ENCODE measurements around the gene PFDN2. TPM values are rescaled to one million over a fixed set of nuclear protein-coding genes. Genes with fewer than 3 reads are reported as not detected.

PFDN2 gene
- 2.0 and 4.3 TPM in 2 replicates for total RNA-seq (2013; cell fraction: nucleolus; rRNA removed)
- total RNA-seq (2014; rRNA removed), result 52.1 and 52.3 TPM in 2 replicates
- 44.0 and 54.3 TPM in 2 replicates for total RNA-seq (2014; rRNA removed; fragmentation: Illumina TruSeq; extraction: Trizol)
- total RNA-seq (2021), result 76.8 and 81.8 TPM in 2 replicates
- polyA plus RNA-seq (2011; ENCODE audit: low read depth), result 45.1 TPM
- 111 and 127 TPM in 2 replicates for polyA plus RNA-seq (2011; rRNA removed)
- polyA plus RNA-seq (2011; cell fraction: cytosol; rRNA removed), result 103 and 106 TPM in 2 replicates
- 34.5 and 52.5 TPM in 2 replicates for polyA plus RNA-seq (2011; cell fraction: nucleus; rRNA removed)
- 82.6 and 88.2 TPM in 2 replicates for polyA plus RNA-seq (2012)
- polyA plus RNA-seq (2014; fragmentation: Illumina TruSeq; extraction: Trizol), result 63.2 and 84.1 TPM in 2 replicates
- polyA plus RNA-seq (2014; fragmentation: Nextera tagmentation; extraction: Ambion mirVana), result 10 to 100 TPM; 30.0 to 59.6 TPM
- polyA plus RNA-seq (2014; rRNA removed), result 102 and 117 TPM in 2 replicates
- polyA plus RNA-seq (2016; fragmentation: Nextera tagmentation; extraction: Ambion mirVana), result 100 to 1,000 TPM; 136 to 141 TPM
- 24.8 and 34.2 TPM in 2 replicates for polyA minus RNA-seq (2011; rRNA and poly(A)+ RNA removed)
- polyA minus RNA-seq (2011; cell fraction: cytosol; rRNA and poly(A)+ RNA removed), result 14.4 and 21.2 TPM in 2 replicates
- polyA minus RNA-seq (2011; cell fraction: nucleus; rRNA and poly(A)+ RNA removed), result 2.9 and 8.3 TPM in 2 replicates
- percentile 89 among the genes with signal in this experiment for Bru-seq, nascent RNA
- percentile 86 among the genes with signal in this experiment for BruChase-seq, experiment 1, labeled RNA remaining after a 6-hour chase
- percentile 83 among the genes with signal in this experiment for BruChase-seq, experiment 2, labeled RNA remaining after a 2-hour chase
- long read RNA-seq, experiment 1, transcript PFDN2-201 (4 exons, 677 nt), result major isoform, 55 of 60 reads
- long read RNA-seq, experiment 1, partial matches to known transcripts, result 1 of 60 reads
- long read RNA-seq, experiment 1, other reads (novel, unspliced or antisense), result 4 of 60 reads
- long read RNA-seq, experiment 2, transcript PFDN2-201 (4 exons, 677 nt), result major isoform, 96 of 100 reads
- long read RNA-seq, experiment 2, partial matches to known transcripts, result 2 of 100 reads
- long read RNA-seq, experiment 2, other reads (novel, unspliced or antisense), result 1 of 100 reads

- Histone ChIP-seq H3K27me3 (replicated peaks in 1 of 2; ENCODE audit: control insufficient read depth in 2 of 2, insufficient read depth in 2 of 2, low read length in 1 of 2) (no peaks in the 10 kb centered on the region), H4K20me1 (ENCODE audit: control insufficient read depth, insufficient read depth) (no peaks in the 10 kb centered on the region), H3K9ac (ENCODE audit: control insufficient read depth, insufficient read depth, low read length) (peak within 1 kb of the TSS; percentile 89), H3K4me3 (peak within 1 kb of the TSS; percentile 74), H3K4me1 (ENCODE audit: control insufficient read depth, insufficient read depth, low read length) (peaks cover 19% of the 10 kb centered on the region), H2AFZ (ENCODE audit: control insufficient read depth, low read depth, low read length) (peak within 1 kb of the TSS; percentile 73), H3K9me3 (replicated peaks; ENCODE audit: control insufficient read depth, insufficient read depth, low read length) (no peaks in the 10 kb centered on the region), H3K36me3 (ENCODE audit: control insufficient read depth in 2 of 2, insufficient read depth in 2 of 2, low read length in 1 of 2) (peaks cover 9 to 12% of the 10 kb centered on the region in 2 experiments; a peak in 3 of 4 replicates), H3K79me2 (ENCODE audit: control insufficient read depth, insufficient read depth, low read length) (peaks cover 63% of the 10 kb centered on the region), H3K27ac (ENCODE audit: control insufficient read depth, insufficient read depth) (peak within 1 kb of the TSS; percentile 90), H3K4me2 (ENCODE audit: control insufficient read depth, insufficient read depth) (peak within 1 kb of the TSS; percentile 70)
- DNase-seq (ENCODE audit: low read depth, low spot score) (peak; percentile 38), ATAC-seq (peak; percentile 87), FAIRE-seq (peak; percentile 98)
- intact Hi-C loops (cut with micrococcal nuclease; ENCODE audit: unreplicated experiment) (loop anchor here (5.0 kb wide), 1 partner anchor 71 kb away; the partner anchor contains the start of gene USF1), in situ Hi-C loops (cut with MboI) (no loop called here)
- SMC1A ChIA-PET (ENCODE audit: uncharacterized antibody, unreplicated experiment), result interaction anchor here (0.6 to 1.7 kb wide), 16 partner anchors 10 to 627 kb away, joined by 3 to 5 read pairs (median 3); partner anchors contain the start of genes ARHGAP30 and DEDD
- RAD21 ChIA-PET (ENCODE audit: unreplicated experiment), result interaction anchor here (0.8 to 1.7 kb wide), 7 partner anchors 14 to 72 kb away, joined by 3 to 8 read pairs (median 5); partner anchors contain the start of genes DEDD, PPOX and USF1
- no TSS peak for BruUV-seq (replicated peaks)
- POLR2A ChIA-PET, result interaction anchor here (0.6 to 3.1 kb wide), 10 partner anchors 11 to 76 kb away, joined by 3 to 24 read pairs (median 4); partner anchors contain the start of genes ARHGAP30 and DEDD
- CTCF ChIA-PET, result interaction anchor here (1.0 to 1.9 kb wide), 11 partner anchors 13 to 53 kb away, joined by 3 to 8 read pairs (median 4); partner anchors contain the start of genes DEDD and KLHDC9
- under 1% methylated on average over 57 of the region's 58 CpGs for WGBS (ENCODE audit: insufficient coverage, insufficient replicate concordance, low lambda C conversion rate, missing lambda C conversion rate)
- TF ChIP-seq MTA3 (IDR thresholded peaks at IDR 0.05; ENCODE audit: borderline replicate concordance, low read length) (no peak), GABPA (IDR thresholded peaks at IDR 0.05; ENCODE audit: low read depth) (peak; percentile 86), MYC (IDR thresholded peaks at IDR 0.05; ENCODE audit: insufficient read depth, insufficient read length, insufficient replicate concordance, low read length, severe bottlenecking) (peak; percentile 39), CBX3 (IDR thresholded peaks at IDR 0.05; ENCODE audit: borderline replicate concordance, low read depth) (no peak), CREM (IDR thresholded peaks at IDR 0.05; ENCODE audit: low read depth) (peak; percentile 90), BRCA1 (IDR thresholded peaks at IDR 0.05; ENCODE audit: low read depth, low read length) (no peak), BACH1 (IDR thresholded peaks at IDR 0.05; ENCODE audit: borderline replicate concordance) (peak; percentile 59; the same call in 1 of the 2 replicates), NFYA (IDR thresholded peaks at IDR 0.05; ENCODE audit: borderline replicate concordance, low read depth, low read length) (no peak), EGR1 (IDR thresholded peaks at IDR 0.05; ENCODE audit: borderline replicate concordance in 1 of 2, low read depth in 2 of 2, low read length in 2 of 2) (peak in 1 of 2 experiments; percentile 92; a peak in 2 of 3 replicates), POU2F2 (IDR thresholded peaks at IDR 0.05; ENCODE audit: borderline replicate concordance, low read depth, low read length) (no peak; the same call in 2 of the 3 replicates), SMAD5 (IDR thresholded peaks at IDR 0.05; ENCODE audit: low read depth) (0 out of 2 replicates have a peak, but pooled peaks have one; percentile 59)
- TF ChIP-seq, protein P1, sequence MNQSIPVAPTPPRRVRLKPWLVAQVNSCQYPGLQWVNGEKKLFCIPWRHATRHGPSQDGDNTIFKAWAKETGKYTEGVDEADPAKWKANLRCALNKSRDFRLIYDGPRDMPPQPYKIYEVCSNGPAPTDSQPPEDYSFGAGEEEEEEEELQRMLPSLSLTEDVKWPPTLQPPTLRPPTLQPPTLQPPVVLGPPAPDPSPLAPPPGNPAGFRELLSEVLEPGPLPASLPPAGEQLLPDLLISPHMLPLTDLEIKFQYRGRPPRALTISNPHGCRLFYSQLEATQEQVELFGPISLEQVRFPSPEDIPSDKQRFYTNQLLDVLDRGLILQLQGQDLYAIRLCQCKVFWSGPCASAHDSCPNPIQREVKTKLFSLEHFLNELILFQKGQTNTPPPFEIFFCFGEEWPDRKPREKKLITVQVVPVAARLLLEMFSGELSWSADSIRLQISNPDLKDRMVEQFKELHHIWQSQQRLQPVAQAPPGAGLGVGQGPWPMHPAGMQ (IDR thresholded peaks at IDR 0.05; ENCODE audit: borderline replicate concordance), result no peak
- TF ChIP-seq, protein P2, sequence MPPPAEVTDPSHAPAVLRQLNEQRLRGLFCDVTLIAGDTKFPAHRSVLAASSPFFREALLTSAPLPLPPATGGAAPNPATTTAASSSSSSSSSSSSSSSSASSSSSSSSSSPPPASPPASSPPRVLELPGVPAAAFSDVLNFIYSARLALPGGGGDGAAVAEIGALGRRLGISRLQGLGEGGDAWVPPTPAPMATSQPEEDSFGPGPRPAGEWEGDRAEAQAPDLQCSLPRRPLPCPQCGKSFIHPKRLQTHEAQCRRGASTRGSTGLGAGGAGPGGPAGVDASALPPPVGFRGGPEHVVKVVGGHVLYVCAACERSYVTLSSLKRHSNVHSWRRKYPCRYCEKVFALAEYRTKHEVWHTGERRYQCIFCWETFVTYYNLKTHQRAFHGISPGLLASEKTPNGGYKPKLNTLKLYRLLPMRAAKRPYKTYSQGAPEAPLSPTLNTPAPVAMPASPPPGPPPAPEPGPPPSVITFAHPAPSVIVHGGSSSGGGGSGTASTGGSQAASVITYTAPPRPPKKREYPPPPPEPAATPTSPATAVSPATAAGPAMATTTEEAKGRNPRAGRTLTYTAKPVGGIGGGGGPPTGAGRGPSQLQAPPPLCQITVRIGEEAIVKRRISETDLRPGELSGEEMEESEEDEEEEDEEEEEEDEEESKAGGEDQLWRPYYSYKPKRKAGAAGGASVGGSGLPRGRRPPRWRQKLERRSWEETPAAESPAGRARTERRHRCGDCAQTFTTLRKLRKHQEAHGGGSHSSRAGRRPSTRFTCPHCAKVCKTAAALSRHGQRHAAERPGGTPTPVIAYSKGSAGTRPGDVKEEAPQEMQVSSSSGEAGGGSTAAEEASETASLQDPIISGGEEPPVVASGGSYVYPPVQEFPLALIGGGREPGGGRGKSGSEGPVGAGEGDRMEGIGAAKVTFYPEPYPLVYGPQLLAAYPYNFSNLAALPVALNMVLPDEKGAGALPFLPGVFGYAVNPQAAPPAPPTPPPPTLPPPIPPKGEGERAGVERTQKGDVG (CRISPR knock-in tag; IDR thresholded peaks at IDR 0.05), result no peak
These were observed at the start of gene PFDN2, which contains the start of gene NIT1 for GRCh38 chr1:161117759-161118581. Gene PFDN2 (minus strand): TSS chr1:161118037. CDS start chr1:161118026, 11 bp downstream. Gene NIT1 (plus strand): TSS chr1:161118105. CDS start chr1:161118177, 72 bp downstream.
